ENCODE results near the gene SOX10.

Gene SOX10

DNA sequence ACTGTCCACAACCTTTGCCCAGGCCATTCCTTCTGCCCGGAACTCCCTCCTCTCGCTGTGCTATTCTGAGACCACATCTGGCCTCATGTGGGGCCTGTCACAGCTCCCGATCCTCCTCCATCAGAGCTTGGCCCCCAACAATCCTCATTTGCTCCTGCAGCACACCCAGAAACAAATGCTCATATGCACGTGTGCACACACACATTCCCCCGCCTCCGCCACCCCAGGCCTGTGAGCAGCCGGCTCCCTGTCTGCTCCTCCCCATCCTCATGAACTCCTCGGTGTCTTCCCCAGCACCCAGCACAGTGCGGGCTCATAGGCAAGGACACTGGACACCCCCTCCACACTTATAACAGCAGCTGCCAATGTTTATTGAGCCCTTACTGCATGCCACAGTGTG lies 43.1 kb upstream of the SOX10 start:
- Histone ChIP-seq H3K9me3 (ENCODE audit: control insufficient read depth in 1 of 2, low read length in 2 of 2) (no peaks in the 10 kb centered on the region), H3K4me3 (ENCODE audit: low read depth in 1 of 2, low read length in 2 of 2) (no peak overlapping the region), H3K4me1 (ENCODE audit: control insufficient read depth in 1 of 2, insufficient read depth in 2 of 2, low read length in 2 of 2) (peaks cover 6 to 10% of the 10 kb centered on the region in 2 donors), H3K27ac (ENCODE audit: low read depth, low read length) (no peak overlapping the region), H3K27me3 (ENCODE audit: control insufficient read depth in 1 of 2, insufficient read depth in 2 of 2, low read length in 2 of 2) (no peaks in the 10 kb centered on the region), H3K36me3 (ENCODE audit: control insufficient read depth in 1 of 2, insufficient read depth in 2 of 2, low read length in 2 of 2) (no peaks in the 10 kb centered on the region), H3K9ac (ENCODE audit: low read depth in 1 of 2, low read length in 2 of 2) (no peak overlapping the region)

DNA sequence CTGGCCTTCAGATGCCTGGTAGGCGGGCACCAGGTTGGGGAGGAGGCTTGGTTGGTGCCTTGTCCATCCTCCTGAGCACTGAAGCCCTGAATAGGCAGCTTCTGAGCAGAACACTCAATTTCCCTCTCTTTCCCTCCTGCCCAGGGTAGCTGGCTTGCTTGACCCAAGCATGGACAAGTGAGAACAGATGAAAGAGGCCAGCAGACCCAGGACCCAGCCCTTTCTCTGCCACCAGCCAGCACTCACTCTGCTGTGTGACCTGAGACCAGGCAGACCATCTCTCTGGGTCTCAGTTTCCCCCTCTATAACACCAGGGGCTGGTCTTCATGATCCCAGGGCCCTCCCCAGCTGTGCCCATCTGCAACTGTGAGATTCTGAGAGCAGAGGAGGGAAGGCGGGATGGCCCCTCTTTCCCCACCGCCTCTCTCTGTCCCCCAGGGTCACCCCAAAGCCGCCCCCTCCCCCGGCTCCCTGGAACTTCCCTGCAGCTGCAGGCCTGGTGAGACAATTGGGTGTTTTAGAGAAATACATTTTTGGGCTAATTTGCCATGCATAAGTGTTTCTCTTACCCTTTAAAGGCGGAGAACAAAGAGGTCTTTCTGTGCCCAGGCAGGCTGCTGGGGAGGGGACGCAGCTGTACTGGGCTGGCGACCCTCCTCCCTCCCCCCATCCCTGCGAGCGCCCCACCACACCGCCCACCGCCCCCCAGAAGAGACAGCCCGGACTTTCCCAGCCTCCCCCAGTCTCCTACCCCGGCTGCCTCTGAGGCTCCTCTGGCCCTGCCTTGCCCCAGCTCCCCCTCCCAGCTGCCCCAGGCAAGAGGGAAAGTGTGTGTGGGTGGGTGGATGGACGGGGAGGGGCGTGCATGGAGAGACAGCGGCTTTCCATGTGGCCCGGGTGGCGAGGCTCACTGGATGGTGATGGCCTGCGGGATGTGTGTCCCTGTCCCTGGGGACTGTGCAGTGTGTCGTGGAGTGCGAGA lies 42.1 kb upstream of the SOX10 start:
- H3K9me3 ChIP-seq (ENCODE audit: control insufficient read depth in 1 of 2, low read length in 2 of 2): no peaks in the 10 kb centered on the region
- no peak overlapping the region for H3K27ac ChIP-seq (ENCODE audit: low read depth, low read length)
- no peaks in the 10 kb centered on the region for H3K36me3 ChIP-seq (ENCODE audit: control insufficient read depth in 1 of 2, insufficient read depth in 2 of 2, low read length in 2 of 2)
- peaks cover 6 to 10% of the 10 kb centered on the region in 2 donors for H3K4me1 ChIP-seq (ENCODE audit: control insufficient read depth in 1 of 2, insufficient read depth in 2 of 2, low read length in 2 of 2)
- H3K4me3 ChIP-seq (ENCODE audit: low read depth in 1 of 2, low read length in 2 of 2): no peak overlapping the region
- no peaks in the 10 kb centered on the region for H3K27me3 ChIP-seq (ENCODE audit: control insufficient read depth in 1 of 2, insufficient read depth in 2 of 2, low read length in 2 of 2)
- no peak overlapping the region for H3K9ac ChIP-seq (ENCODE audit: low read depth in 1 of 2, low read length in 2 of 2)

DNA sequence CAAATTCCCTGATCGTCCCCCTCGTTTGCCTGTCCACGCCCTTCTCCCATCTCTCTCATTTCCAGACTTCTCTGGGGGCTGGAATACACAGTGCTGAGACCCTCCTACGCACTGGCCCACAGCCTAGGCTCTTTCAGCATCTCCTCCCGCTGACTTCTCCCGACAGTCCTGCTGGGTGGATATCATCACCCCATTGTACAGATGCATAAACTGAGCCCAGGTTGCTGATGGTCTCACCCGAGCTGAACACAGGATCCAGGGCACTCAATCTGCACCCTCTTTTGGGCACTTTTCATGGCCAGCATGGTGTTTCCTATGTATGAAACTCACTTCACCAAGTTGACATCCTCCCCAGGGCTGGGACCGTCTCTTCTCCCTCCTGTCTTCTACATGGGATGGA lies 41.2 kb upstream of the SOX10 start:
- Histone ChIP-seq H3K27me3 (ENCODE audit: control insufficient read depth in 1 of 2, insufficient read depth in 2 of 2, low read length in 2 of 2) (no peaks in the 10 kb centered on the region), H3K9me3 (ENCODE audit: control insufficient read depth in 1 of 2, low read length in 2 of 2) (no peaks in the 10 kb centered on the region), H3K4me1 (ENCODE audit: control insufficient read depth in 1 of 2, insufficient read depth in 2 of 2, low read length in 2 of 2) (peaks cover 6 to 8% of the 10 kb centered on the region in 2 donors), H3K9ac (ENCODE audit: low read depth in 1 of 2, low read length in 2 of 2) (no peak overlapping the region), H3K36me3 (ENCODE audit: control insufficient read depth in 1 of 2, insufficient read depth in 2 of 2, low read length in 2 of 2) (no peaks in the 10 kb centered on the region), H3K4me3 (ENCODE audit: low read depth in 1 of 2, low read length in 2 of 2) (no peak overlapping the region), H3K27ac (ENCODE audit: low read depth, low read length) (no peak overlapping the region)

DNA sequence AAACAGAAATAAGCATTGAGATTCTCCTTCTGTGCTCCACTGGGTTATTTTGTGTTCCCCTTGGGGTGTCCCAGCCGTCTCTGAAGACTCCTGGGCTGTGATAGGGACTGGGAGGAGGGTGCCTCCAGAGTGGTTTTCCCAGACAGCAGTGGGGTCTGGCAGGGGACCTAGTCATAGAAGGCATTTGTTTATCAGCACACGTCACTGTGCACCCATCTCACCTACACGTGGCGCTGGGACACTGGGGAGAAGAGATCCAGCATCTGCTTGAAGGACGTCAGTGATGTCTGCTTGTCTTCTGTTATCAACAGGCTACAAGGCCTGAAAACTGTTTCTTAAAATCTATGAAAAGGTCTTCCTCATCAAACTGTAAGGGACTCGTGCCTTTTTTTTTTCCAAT lies 38.7 kb upstream of the SOX10 start:
- no peak overlapping the region for H3K27ac ChIP-seq (ENCODE audit: low read depth, low read length)
- no peak overlapping the region for H3K9ac ChIP-seq (ENCODE audit: low read depth in 1 of 2, low read length in 2 of 2)
- H3K27me3 ChIP-seq (ENCODE audit: control insufficient read depth in 1 of 2, insufficient read depth in 2 of 2, low read length in 2 of 2): no peaks in the 10 kb centered on the region
- H3K9me3 ChIP-seq (ENCODE audit: control insufficient read depth in 1 of 2, low read length in 2 of 2): no peaks in the 10 kb centered on the region
- H3K36me3 ChIP-seq (ENCODE audit: control insufficient read depth in 1 of 2, insufficient read depth in 2 of 2, low read length in 2 of 2): no peaks in the 10 kb centered on the region
- no peaks in the 10 kb centered on the region for H3K4me1 ChIP-seq (ENCODE audit: control insufficient read depth in 1 of 2, insufficient read depth in 2 of 2, low read length in 2 of 2)
- H3K4me3 ChIP-seq (ENCODE audit: low read depth in 1 of 2, low read length in 2 of 2): no peak overlapping the region

DNA sequence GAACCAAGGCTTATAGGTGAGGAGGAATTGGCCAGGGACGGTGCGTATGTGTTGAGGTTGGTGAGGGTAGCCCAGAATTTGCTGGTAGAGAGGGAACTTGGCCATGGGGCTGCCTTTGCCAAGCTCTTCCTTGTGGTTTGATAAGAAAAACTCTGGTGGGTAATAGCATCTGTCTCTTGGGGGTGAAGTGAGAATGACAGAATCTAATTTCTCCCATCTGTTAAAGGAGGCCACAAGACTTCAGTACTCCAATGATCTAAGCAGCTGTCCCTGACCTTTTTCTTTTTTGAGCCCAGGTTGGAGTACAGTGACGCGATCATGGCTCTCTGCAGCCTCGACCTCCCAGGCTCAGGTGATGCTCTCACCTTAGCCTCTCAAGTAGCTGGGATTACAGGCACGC lies 36.9 kb upstream of the SOX10 start:
- Histone ChIP-seq H3K9ac (ENCODE audit: low read depth in 1 of 2, low read length in 2 of 2) (no peak overlapping the region), H3K9me3 (ENCODE audit: control insufficient read depth in 1 of 2, low read length in 2 of 2) (no peaks in the 10 kb centered on the region), H3K27ac (ENCODE audit: low read depth, low read length) (no peak overlapping the region), H3K4me1 (ENCODE audit: control insufficient read depth in 1 of 2, insufficient read depth in 2 of 2, low read length in 2 of 2) (peaks cover 7 to 13% of the 10 kb centered on the region in 2 donors), H3K27me3 (ENCODE audit: control insufficient read depth in 1 of 2, insufficient read depth in 2 of 2, low read length in 2 of 2) (no peaks in the 10 kb centered on the region), H3K4me3 (ENCODE audit: low read depth in 1 of 2, low read length in 2 of 2) (no peak overlapping the region), H3K36me3 (ENCODE audit: control insufficient read depth in 1 of 2, insufficient read depth in 2 of 2, low read length in 2 of 2) (no peaks in the 10 kb centered on the region)

DNA sequence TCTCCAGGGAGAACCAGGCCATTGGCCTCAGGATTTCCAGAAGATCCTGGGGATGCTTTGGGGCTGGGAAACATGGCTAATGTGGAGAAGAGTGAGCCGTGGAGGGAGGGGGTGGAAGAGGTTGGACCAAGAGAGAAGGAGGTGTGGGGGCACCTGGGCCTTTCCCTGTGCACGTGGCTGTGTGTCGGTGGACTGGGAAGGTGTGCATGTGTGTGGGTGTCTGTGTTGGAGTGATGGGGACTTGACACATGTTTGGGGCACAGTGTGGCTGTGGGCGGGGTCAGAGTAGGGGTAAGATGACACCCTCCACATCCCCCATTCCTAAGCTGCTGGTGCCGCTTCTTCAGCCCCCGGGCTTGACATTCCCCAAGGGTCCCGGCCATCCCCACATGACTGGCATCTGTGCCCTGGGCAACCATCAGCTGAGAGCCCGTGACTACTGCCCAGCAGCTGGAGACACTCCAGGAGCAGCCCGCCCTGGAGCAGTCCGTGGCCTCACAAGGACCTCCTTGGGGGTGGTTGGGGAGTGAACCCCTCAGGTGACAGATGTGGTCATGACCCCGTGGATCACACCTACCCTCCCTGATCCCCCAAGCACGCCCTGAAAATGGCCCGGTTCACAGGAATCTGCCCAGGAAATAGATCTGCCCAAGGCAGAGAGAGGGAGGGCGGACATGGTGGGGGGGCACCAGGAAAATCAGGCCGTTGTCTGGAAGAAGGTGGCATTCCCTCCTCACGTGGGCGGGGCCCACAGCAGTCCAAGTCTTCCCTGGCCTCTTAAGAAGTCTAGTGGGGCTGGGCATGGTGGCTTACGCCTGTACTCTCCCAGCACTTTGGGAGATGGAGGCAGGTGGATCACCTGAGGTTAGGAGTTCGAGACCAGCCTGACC lies 34.8 kb upstream of the SOX10 start:
- no peak overlapping the region for H3K9ac ChIP-seq (ENCODE audit: low read depth in 1 of 2, low read length in 2 of 2)
- H3K9me3 ChIP-seq (ENCODE audit: control insufficient read depth in 1 of 2, low read length in 2 of 2): no peaks in the 10 kb centered on the region
- no peaks in the 10 kb centered on the region for H3K27me3 ChIP-seq (ENCODE audit: control insufficient read depth in 1 of 2, insufficient read depth in 2 of 2, low read length in 2 of 2)
- peaks cover 7 to 13% of the 10 kb centered on the region in 2 donors for H3K4me1 ChIP-seq (ENCODE audit: control insufficient read depth in 1 of 2, insufficient read depth in 2 of 2, low read length in 2 of 2)
- H3K27ac ChIP-seq (ENCODE audit: low read depth, low read length): no peak overlapping the region
- H3K4me3 ChIP-seq (ENCODE audit: low read depth in 1 of 2, low read length in 2 of 2): no peak overlapping the region
- H3K36me3 ChIP-seq (ENCODE audit: control insufficient read depth in 1 of 2, insufficient read depth in 2 of 2, low read length in 2 of 2): no peaks in the 10 kb centered on the region

DNA sequence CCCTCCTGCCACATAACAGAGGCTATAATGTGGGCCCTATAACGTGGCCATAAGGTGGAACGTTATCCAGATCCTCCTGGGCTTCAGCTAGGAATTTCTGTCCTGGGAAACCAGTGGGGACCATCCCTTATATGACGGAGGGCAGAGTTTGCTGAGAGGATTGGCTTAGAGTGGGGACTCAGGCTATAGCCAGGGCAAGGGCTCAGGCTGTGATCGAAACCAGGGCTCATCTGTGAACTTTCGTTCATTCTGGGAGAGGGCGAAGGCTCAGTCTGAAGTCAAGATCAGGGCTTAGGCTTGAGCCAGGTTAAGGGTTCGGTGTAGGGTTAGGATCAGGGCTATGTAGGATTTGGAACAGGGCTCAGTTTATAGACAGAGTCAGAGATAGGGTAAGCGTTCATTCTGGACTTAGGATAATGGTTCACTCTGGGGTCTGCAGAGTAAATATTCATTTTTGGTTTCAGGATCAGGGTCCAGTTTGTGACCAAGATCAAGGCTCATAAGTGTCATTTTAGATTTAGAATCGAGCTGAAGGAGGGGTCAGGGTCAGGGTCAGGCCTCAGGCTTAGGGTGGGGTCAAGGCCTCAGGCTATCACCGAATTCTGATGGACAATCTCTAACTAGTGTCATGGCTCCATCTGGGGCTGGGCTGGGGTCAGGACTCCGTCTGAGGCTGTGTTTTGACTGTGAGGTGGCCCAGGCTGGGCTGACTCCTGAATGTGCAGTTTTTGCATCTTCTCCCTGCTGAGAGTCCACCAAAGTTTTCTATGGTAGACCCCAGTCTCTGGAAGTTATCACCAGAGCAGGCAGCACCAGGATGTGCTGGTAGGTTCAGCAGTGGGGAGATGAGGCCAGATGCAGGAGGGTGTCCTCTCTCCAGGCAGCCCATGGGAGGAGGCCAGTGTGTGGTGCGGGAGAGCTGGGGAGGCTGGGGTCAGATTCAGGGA lies 33.9 kb upstream of the SOX10 start:
- Histone ChIP-seq H3K36me3 (ENCODE audit: control insufficient read depth in 1 of 2, insufficient read depth in 2 of 2, low read length in 2 of 2) (no peaks in the 10 kb centered on the region), H3K9me3 (ENCODE audit: control insufficient read depth in 1 of 2, low read length in 2 of 2) (no peaks in the 10 kb centered on the region), H3K27ac (ENCODE audit: low read depth, low read length) (no peak overlapping the region), H3K4me1 (ENCODE audit: control insufficient read depth in 1 of 2, insufficient read depth in 2 of 2, low read length in 2 of 2) (peaks cover 7 to 13% of the 10 kb centered on the region in 2 donors), H3K9ac (ENCODE audit: low read depth in 1 of 2, low read length in 2 of 2) (no peak overlapping the region), H3K4me3 (ENCODE audit: low read depth in 1 of 2, low read length in 2 of 2) (no peak overlapping the region), H3K27me3 (ENCODE audit: control insufficient read depth in 1 of 2, insufficient read depth in 2 of 2, low read length in 2 of 2) (no peaks in the 10 kb centered on the region)

DNA sequence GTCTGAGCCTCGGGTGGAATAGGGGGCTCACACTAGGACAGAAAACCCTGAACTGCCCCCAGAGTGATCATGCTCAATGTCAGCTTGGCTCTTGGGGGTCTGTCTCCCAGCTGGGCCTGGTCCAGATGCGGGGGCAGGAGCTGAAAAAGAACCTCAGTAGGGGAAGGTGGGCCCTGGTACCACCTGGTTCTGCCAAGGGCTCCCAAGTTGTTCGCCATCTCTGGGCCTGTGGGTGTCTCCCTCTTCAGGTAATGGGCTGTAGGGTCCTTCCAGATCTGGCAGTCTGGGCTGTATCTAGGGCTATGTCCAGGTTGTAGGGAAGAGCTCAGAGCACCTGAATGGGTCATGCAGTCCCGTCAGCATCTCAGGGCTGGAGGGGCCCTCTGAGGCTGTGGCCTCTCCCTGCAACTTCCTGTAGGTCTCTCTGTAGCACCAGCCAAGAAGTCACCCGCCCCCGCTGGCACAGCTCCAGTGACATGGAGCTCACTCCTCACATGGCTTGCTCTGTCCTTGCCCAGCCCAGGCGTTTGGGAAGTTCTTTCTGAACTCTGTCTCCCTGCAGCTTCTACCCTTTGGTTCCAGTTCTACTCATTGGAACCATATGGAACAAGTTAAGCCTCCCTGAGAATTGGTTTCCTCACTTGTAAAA lies 33.0 kb upstream of the SOX10 start:
- peaks cover 7 to 13% of the 10 kb centered on the region in 2 donors for H3K4me1 ChIP-seq (ENCODE audit: control insufficient read depth in 1 of 2, insufficient read depth in 2 of 2, low read length in 2 of 2)
- no peaks in the 10 kb centered on the region for H3K27me3 ChIP-seq (ENCODE audit: control insufficient read depth in 1 of 2, insufficient read depth in 2 of 2, low read length in 2 of 2)
- H3K9ac ChIP-seq (ENCODE audit: low read depth in 1 of 2, low read length in 2 of 2): no peak overlapping the region
- H3K27ac ChIP-seq (ENCODE audit: low read depth, low read length): no peak overlapping the region
- no peak overlapping the region for H3K4me3 ChIP-seq (ENCODE audit: low read depth in 1 of 2, low read length in 2 of 2)
- no peaks in the 10 kb centered on the region for H3K36me3 ChIP-seq (ENCODE audit: control insufficient read depth in 1 of 2, insufficient read depth in 2 of 2, low read length in 2 of 2)
- H3K9me3 ChIP-seq (ENCODE audit: control insufficient read depth in 1 of 2, low read length in 2 of 2): no peaks in the 10 kb centered on the region

All from duodenal mucosa (tissue), 2 donors.